HG03457 (cell line): ENCODE measurements around the gene KNDC1.
"Not testable (repeated sequence)": the region's sequence is repeated elsewhere in the genome, so short reads cannot be mapped to it uniquely, and the experiment has no call there.

Experiments
- ATAC-seq: cut with Tn5 transposase; IDR thresholded peaks from one replicate; pipeline ENCODE4 v1.9.1; 2021; ENCODE audit warnings: moderate number of reproducible peaks; ENCODE audit not compliant: unreplicated experiment

KNDC1 gene, protein sequence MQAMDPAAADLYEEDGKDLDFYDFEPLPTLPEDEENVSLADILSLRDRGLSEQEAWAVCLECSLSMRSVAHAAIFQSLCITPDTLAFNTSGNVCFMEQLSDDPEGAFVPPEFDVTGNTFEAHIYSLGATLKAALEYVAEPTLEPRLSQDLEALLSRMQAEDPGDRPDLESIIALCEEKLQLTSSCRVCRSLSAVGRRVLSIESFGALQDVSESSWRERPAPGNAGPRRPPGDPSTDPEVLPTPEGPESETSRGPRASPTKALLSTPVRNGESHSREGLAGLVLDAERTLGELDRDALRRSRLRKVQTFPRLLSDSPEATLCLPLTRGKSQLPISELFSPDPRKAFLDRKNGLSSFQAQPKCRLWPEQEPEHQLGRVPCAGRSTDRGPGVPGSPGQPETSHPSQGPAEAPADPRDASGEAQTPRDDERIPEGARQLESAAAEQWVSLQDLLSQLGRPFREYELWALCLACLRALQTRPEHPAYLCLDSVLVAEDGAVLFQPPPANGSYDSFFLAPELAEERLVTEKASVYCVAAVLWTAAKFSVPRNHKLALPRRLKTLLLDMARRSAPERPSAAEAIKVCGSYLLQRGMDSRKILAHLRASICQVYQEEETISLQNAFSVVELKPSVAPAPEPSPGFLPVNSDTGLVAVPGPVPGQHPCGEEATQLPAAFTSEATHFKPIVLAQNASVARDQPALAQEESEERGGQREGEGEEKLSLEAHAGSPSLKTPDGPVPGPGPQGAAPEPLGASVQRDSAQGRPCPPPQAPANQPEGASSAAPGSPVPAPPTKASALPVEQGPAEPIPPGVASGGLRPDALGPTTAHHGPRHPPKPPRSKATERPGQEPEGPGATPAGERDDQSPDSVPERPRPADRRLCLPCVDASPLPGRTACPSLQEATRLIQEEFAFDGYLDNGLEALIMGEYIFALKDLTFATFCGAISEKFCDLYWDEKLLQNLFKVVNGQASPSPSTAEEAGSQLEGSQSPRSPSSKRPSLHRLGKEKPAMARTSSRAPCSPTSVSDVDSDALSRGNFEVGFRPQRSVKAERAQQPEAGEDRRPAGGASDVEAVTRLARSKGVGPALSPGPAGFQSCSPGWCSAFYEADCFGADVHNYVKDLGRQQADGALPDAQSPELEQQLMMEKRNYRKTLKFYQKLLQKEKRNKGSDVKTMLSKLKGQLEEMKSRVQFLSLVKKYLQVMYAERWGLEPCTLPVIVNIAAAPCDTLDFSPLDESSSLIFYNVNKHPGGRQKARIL (N-terminal part only)

DNA sequence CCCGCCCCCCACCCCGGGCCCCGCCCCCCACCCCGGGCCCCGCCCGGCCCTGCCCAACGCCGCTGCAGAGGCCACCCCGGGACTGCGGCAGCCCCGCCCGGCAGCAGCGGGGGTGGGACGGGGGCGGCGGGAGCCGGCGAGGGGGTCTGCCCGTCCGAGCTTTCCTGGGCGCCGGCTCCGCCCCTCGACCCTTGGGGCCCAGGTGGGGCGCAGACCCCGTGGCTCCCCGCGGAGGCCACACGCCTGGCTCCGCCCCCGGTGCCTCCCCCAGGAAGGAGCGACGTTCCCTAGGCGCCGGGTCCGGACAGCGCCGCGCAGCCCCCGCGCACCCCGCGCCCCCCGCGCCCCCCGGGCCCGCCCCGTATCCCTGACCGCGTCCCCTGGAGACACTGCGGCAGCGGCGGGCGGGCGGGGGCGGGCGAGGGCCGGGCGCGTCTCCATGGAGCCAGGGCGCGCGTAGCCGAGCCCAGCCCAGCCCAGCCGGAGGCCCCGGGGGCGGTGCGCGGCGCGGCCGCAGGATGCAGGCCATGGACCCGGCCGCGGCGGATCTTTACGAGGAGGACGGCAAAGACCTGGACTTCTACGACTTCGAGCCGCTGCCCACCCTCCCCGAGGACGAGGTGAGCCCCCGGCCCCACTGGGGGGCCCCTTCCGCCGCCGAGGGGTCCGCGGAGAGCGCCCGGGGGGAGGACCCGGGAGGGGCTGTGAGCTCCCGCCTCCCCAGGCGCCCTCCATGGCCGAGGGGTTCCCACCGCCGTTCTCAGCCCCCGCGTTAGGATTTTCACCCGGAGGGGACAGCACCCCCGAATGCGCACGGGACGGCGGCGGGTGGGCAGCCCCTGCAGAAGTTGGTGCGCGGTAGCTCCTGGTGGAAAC is at the start of gene KNDC1:
Gene KNDC1 (plus strand): TSS at position 270 of the 876 bp plus-strand sequence. CDS start 249 bp downstream, at position 519.
- no peak for ATAC-seq

DNA sequence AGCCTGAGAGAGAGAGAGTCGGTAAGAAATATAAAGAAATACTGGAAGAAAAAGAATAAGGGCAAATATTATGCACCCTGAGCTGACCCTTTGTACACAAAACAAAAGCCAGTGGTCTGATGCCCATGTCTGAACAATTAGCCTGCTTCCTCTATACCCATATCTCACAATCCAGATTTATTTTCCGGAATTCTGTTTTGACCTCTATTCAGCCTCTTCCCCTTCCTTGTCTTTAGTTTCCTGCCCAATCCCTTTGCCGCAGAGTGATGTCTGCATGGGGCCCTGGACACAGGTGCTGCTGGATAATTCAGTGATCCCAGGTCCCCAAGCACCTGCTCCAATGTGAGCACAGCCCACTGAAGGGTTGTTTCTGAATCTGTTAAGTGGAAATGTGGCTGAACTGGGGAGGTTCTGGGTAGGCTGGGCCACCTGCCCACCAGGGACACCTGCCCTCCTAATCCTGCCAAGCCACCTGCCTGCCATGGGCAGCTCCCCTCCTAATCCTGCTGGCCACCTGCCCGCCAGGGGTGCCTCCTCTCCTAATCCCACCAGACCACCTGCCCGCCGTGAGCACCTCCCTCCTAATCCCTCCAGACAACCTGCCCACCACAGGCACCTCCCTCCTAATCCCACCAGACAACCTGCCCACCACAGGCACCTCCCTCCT is 49.3 kb upstream of the KNDC1 start:
- ATAC-seq, result no peak

DNA sequence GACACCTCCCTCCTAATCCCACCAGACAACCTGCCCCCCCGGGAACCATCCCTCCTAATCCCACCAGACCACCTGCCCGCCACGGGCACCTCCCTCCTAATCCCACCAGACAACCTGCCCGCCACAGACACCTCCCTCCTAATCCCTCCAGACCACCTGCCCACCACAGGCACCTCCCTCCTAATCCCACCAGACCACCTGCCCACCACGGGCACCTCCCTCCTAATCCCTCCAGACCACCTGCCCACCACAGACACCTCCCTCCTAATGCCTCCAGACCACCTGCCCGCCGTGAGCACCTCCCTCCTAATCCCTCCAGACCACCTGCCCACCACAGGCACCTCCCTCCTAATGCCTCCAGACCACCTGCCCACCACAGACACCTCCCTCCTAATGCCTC is 48.4 kb upstream of the KNDC1 start:
- ATAC-seq, result not testable (repeated sequence)

DNA sequence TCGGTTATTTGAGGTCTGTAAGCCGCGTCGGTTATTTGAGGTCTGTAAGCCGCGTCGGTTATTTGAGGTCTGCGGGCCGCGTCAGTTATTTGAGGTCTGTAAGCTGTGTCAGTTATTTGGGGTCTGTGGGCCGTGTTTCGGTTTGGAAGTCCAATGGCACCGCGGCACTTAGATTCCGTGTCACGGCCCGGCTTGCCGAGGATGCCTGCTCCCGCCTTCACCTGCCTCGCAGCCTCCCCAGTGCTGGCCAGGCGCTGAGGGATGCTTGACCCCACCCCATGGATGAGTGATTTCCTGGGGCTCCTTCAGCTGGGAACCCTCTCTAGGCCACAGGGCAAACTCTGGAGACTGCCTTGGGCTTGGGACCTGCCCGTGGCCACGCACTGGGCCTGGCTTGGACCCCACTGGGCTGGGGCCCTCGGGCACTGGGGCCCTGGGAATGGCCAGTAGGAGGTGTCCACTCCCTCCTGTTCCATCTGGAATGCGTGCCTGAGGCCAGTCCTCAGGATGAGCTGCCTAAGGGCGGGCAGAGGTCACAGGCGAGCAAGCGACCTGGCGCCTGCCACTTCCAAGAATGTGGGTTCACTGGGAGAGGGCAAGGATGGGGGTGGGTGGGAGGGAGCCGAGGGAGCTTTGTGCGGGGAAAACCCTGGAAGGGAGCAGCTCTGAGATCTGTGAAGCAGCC is 46.7 kb upstream of the KNDC1 start:
- no peak for ATAC-seq

DNA sequence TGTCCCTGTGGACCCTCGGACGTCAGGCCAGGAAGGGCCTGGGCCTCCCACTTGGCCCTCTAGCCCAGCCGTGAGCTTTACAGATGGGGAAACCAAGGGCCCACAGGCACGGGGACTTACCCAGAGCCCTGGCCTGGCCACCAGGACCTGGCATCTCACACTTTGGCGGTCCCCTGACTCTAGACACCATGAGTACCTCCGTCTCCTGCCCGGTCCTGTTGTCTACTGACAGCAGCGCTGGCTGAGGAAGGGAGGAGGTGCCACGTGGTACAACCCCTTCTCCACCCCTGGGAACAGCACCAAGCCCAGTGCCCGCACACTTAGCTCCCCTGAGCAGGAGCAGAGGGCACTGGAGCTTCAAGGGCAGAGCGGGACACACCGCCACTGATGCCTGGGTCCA is 46.2 kb upstream of the KNDC1 start:
- no peak for ATAC-seq

DNA sequence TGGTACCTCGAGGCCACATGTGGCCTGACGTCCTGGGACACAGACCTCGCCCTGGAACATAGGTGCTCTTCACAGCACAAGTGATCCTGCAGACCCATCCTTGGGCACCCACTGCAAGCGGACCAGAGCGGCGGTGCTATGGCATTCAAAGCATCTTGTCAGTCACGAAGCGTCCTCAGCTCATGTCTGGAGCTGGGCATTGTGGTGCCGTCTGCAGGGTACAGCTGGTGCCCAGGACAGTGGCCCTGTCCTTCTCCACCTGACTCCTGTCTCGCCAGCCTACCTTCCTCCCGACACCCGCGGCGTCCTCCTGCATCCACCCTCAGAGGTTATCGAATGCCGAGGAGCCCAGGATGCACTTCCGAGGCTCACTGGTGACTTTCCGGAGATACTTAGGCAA is 45.8 kb upstream of the KNDC1 start:
- no peak for ATAC-seq

DNA sequence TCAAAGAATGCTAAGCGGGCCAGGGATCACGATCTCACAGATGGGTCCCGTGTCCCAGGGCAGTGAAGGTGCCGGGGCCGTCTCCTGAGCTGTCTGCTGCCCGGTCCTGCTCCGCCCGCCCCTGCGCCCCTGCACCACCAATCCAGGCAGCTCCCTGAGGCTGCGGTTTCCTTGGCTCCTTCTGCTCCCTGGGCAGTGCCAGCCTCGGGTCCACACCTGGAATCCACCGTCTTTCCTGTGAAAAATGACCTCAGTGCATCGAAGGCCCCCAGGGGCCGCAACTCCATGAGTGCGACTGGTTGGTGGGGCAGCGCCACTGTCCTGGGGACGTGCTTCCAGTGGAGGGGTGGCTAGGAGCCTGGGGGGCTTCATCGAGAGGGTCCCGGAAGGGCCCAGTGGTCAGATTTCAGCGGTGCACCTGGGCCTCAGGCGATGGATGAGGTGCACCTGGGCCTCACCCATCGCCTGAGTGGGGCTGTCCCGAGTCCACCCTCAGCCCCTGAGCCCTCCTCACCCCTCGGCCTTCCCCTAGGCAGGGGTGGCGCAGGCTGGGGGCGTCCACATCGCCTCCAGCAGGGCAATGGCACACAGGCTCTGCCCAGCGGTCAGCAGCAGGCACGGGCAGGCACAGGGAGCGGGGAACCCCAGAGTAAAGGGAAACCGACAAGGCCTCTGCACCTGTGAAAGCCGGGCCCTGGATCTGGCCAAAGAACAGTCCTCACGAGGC is 45.1 kb upstream of the KNDC1 start:
- ATAC-seq, result no peak

DNA sequence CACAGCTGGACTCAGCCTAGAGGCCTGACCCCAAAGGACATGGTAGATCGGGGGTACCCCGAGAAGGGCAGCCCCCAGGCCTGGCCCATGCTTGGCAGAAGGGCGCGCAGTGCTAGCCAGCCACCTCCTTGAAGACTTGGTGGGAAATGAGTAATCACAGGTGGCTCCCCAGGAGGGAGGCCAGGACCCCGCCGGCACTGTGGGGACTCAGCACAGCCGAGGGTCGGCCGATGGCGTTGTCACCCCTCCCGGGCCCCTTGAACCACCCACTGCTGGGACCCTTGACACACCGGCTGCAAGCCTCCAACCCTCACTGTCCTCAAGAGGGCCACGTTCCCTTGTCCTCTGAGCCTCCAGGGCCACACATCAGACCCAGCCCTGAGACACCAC is 44.6 kb upstream of the KNDC1 start:
- no peak for ATAC-seq

DNA sequence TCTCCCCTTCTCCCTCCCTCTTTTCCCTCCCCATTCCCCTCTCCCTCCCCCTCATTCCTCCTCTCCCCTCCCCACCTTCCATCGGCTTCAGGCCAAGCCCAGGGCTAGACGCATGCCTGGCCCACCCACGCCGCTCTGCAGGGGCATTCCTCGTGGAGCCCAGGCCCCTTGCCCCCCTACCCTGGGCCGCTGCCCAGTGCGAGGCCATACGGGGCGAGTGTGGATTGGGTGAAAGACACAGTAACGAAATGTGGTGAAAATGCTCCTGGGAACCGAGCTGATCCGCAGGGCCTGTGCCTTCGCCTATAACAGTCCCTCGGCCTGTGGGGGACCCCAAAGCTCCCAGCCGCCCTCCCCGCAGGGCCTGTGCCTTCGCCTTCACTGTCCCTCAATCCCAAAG is 44.0 kb upstream of the KNDC1 start:
- ATAC-seq, result no peak

DNA sequence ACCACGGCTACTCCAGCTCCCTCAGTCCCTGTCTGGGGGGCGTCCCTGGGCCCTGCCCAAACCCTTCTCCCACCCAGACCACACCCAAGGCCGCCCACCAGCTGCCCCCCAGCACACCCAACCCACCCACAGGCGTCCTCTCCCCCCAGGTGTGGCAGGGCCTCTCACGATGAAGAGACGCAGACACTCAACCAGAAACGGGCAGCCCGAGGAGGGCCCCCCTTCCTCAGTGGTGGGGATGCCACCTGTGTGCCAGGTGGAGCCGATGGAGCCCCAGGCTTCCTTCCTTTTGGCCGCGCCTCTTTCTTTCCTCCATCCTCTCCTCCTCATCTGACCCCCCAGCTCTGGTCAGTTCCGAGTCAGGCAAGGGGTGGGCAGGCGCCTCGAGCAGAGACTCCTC is 43.6 kb upstream of the KNDC1 start:
- ATAC-seq, result no peak

DNA sequence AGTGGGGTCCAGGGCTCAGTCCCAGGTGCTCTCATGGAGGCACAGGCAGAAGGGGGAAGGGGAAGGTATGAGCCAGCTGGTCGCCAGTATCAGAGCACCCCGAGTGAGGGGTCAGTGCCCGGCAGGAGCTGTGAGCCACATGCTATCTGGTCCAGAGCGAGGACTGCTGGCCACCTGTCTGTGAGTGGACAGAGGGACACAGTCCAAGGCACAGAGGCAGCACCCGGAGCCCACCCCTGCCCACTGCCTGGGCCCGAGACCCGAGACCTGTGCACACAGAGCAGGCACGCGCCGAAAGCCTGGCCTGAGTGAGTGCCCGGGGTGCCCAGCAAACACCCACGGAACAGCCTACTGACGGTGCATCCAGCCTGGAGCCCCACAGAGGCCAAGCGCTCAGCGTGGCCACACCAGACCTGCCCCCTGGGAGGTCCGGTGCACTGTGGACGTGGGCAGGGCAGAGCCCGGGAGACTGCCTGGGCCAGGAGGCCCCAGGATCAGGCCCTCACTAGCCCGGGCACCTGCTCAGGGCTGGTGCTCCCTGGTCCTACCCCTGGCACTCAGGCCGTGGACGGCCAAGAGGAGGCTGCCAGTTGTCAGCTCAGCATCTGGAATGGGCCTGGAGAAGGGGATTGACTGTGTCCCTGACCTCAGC is 42.9 kb upstream of the KNDC1 start:
- no peak for ATAC-seq

DNA sequence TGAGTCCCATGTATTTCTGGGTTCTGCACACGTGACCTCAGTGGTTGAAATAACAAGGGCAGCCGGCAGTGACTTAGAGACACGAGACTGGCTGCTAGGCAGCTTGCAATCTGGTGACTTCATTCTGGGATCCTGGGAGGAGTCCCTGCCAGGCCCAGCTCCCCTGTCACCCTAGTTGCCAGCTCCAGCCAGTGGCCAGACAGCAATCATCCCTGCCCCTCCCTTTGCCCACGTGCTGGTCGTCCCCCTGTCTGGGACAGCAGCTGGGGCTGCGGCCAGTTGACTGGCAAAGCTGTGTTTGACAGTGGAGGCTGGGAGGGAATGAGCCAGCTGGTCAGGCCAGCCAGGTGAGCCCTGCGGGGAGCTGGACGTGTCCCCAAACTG is 42.3 kb upstream of the KNDC1 start:
- no peak for ATAC-seq

DNA sequence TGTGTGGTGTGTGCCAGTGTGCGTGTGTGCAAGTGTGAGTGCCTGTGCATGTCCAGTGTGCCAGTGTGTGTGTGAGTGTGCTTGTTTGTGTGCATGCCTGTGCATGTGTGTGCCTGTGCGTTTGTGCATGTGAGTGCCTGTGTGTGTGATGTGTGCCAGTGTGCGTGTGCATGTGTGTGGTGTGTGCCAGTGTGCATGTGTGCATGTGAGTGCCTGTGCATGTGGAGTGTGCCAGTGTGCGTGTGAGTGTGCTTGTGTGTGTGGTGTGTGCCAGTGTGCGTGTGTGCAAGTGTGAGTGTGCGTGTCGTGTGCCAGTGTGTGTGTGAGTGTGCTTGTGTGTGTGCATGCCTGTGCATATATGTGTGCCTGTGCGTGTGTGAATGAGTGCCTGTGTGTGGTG is 38.5 kb upstream of the KNDC1 start:
- no peak for ATAC-seq

DNA sequence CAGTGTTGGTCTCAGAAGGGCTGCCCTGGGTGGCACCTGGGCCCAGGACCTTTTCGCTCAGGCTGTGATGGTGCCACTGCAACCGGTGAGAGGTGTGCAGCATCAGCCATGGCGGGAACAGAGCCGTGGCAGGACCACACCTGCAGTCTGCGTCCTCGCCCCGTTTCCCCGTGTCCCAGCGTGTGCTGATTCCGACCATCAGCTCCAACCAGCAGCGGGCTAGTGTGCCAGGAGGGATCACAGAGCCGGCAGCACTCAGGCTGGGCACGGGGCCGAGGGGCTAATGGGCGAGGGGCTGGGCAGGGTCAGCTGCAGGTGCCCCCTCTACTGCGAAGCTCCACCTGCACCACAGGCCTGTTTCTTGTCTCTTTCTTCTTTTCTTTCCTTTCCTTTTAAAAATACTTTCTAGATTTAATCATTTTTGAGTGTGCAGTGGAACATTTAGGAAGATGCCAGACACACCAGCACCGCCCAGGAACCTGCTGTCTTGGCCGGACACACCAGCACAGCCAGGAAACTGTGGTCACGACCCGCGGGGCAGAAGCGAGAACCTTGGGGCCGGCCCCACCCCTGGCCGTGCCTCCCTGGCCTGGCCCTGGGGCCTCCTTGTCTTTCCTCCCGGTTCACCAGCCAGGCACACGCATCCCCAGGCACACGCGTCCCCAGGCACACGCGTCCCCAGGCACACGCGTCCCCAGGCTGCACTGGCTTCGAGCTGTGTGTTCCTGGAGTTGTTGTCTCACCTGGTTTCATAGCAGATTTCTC is 37.7 kb upstream of the KNDC1 start:
- no peak for ATAC-seq

DNA sequence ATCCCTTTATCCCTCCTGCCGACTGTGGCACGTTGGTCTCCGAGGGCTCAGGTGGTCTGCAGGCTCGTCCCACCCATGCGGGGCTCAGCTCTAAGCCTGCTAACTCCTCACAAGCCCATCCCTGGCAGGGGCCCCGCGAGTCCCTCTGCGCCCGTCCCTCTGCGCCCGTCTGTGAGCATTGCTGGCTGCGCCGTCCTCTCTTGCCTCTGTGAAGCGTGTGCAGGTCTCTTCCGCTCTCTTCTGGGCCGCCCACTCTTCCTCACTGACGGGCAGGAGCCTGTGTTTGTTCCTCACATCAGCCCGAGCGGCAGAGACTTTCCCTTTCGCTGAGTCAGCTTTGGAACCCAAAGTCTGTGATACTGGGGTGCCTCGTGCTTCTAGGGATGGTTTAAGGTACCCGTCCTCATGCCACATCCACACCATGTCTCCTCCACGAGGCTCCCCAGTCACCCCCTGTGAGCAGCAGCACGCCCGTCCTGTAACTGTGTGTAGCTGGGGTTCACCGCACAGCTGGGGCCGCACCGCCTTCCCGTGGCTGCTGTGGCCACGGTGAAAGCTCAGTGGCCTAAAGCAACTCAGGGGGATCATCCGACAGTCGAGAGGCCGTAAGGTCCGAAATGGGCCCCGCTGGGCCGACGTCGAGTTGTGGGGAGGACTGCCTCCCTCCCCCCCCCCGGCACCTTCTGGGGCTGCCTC is 36.8 kb upstream of the KNDC1 start:
- ATAC-seq, result no peak

DNA sequence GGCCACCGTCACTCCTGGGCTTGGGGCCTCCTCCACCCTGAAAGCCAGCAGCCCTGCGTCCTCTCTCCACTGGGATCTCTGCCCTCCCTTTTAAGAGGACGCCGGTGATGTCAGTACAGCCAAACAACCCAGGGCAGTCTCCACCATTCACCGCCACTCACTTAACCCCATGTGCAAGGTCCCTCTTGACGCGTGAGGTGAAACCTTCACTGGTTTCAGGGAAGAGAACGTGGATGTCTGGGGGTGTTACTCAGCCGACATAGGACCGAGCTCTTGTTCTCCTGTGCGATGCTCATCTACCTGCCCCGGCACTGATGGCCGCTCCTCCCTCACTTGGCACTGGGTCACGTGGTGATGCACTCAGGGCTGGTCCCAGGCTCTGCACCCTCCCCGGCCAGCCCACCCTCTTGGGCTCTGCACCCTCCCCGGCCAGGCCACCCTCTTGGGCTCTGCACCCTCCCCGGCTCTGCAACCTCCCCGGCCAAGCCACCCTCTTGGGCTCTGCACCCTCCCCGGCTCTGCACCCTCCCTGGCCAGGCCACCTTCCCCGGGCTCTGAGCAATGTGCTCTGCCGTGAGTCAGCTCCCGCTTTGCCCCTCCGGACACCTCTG is 36.2 kb upstream of the KNDC1 start:
- ATAC-seq, result no peak
